ENCODE results near the gene LTBP1.

GRCh38 chr2:32904074-32904473, 42.7 kb upstream of the LTBP1 start:
- TF ChIP-seq CTCF (IDR thresholded peaks at IDR 0.05; ENCODE audit: insufficient read depth, low read depth, low read length) (no peak), EZH2 (IDR thresholded peaks at IDR 0.05; ENCODE audit: insufficient read depth, low read length) (no peak)

Measured in astrocyte (in vitro differentiated cells and primary cell).